GM19438 (cell line): ENCODE data around the gene GALNT10.

Experiments
- ATAC-seq: cut with Tn5 transposase; IDR thresholded peaks from one replicate; pipeline ENCODE4 v1.9.1; 2021; ENCODE audit warnings: low read depth; ENCODE audit not compliant: unreplicated experiment

The GALNT10 gene

DNA sequence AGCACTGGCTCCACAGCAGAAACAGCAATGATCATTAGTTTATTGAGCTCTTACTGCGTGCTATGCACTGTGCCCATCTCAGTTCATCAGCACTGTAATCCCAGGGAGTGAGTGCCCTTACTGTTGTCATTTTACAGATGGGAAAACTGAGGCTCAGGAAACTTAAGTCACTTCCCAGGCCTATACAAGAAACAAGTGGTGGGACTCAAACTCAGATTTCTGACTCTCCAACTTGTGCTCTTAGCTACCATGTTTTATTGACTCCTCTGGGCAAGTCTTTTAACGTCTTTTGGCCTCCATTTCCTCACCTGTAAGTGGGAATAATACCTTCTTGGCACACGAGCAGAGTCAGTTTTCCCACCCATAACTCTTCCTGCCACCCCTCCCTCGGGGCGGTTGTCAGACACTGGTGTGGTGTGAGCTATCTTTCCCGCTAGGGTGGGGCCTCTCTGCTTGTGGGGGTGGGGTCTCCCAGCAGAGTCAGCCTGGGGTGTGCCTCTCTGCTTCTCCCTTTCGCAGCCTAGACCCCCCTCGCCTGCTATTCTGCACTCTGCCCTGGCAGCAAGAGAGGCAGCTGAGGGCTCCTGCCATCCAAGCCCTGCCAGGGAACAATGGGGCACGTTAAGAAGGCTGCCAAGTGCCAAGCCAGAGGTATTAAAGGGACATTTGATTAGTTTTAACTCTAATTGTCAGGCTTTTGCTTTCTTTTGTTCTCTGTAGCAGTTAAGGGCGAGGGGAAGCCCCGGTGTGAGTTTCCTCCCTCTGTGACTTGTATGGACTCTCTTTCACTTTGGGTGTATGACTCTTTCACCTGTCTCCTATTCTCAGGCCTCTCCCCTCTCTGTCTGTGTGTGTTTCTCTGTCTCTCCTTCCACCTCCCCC is 12.1 kb downstream of the GALNT10 start:
- peak; percentile 98 for ATAC-seq

DNA sequence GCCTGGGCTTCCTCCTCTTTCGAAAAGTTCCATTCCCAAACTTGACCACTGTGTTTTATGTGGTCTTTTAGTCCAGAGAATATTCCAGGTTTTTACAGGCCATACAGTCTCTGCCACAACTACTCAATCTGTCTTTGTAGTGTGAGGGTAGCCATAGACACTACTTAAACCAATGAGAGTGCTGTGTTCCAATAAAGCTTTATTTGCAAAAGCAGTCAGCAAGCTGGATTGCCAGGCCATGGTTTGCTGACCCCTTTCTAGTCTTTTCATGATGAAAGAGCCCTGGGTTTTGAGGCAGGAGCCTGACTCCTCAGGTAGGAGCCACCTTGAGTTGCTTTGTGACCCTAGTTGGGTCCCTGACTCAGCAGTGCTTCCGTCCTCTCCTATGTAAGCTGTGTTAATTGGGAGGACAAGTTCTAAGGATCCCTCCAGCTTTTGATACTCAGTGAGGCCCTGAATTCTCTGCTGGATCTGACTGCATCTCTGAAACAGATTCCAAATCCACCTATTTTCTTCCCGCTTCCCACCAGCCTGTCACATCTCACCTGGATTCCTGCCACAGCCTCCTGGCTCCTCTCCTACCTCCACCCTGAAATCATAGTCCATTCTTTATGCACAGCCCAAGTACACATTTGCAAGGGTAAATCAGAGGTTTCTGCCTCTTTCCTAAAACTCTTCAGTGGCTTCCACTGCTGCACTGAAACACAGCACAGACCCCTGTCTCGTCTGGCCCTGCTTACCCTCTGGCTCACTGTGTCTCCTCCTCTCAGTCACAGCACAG is 13.5 kb downstream of the GALNT10 start:
- ATAC-seq: no peak

DNA sequence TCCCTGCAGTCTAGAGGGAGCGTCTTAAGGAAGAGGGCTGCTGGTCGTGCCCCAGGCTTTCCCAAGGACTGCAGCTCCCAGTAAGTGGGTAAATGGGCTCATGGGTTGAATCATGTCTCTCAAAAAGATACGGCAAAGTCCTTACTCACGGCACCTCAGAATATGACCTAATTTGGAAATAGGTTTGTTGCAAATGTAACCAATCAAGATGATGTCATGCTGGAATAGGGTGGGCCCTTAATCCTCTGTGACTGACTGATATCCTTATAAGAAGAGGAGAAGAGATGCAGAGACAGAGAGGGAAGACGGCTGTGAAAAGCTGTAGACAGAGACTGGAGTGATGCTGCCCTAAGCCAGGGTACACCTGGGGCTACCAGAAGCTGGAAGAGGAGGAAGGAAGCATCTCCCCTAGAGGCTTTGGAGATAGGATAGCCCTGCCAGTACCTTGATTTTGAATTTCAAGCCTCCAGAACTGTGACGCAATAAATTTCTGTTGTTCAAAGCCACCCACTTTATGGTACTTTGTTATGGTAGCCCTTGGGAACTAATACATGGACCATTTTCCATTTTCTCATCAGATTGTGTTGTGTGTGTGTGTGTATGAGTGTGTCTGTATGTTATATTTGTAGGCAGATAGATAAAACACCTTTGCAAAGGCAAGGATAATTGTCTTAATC is 15.0 kb downstream of the GALNT10 start:
- no peak for ATAC-seq

DNA sequence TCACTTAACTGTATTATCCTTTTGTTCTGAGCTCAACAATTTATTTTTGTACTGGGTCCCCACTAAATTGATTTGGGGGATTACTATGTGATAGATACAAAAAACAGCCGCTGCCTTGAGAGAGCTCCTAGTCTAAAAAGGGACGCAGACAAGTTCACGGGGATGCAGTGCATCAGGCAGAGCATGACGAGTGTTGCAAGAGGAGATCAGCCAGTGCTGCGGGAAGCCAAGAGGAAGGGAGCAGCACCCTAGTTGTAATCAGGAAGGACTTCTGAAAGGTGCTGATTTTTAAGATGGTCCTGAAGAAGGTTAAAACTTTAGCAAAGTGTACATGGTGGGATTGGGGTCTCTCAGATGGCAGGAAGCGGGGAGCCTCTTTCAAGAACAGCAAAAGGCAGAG is 15.8 kb downstream of the GALNT10 start:
- no peak for ATAC-seq

DNA sequence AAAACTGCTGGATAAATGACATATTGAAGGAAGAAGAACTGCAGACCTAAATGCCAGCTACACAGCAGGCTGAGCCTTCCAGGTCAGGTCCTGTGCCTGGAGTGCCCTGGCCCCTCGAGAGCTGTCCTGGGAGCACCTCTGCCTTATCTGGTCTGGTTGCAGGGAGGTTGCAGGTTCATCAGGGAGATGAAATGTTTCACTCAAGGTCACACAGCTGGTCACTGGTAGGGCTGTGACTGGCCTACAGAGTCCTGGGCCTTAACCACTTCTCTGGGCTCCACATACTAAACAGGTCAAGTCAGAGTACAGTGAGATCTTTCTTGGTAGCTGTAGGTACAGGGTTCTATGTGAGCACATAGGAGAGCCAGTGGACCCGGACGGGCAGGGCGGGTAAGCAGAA is 16.7 kb downstream of the GALNT10 start:
- ATAC-seq: no peak

DNA sequence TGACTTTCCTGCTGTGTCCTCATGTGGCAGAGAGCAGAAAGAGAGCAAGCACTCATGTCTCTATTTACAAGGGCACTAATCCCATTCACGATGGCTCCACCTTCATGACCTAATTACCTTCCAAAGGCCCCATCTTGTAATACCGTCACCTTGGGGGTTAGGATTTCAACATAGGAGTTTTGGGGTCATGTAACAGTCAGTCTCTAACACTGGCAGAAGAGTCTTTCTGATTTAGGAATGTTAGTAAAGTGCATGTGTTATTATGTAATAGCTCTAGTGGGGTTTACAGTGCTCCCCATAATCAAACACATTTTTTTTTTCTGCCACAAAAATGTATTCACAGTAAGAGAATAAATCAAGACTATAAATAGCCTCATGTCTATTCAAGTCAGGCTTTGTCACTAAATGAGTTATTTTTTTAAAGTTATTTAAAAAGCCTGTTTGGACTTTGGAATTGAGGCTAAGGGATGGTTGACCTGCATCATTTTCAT is 19.1 kb downstream of the GALNT10 start:
- no peak for ATAC-seq

DNA sequence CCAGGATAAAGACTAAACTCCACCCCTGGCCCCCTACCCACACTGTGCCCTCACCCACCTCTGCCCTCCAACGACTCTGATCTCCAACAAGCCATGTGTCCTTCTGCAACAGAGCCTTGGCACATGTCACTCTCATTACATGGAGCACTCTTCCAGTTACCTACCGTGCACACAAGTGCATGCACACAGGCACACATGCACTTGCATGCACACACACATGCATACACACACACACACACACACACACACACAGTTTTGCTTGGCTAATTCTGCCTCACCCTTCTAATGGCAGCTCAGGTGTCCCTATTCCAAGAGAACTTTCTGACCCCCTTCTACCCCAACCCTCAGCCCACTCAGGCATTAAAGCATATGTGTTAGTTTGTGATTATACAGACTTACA is 19.6 kb downstream of the GALNT10 start:
- ATAC-seq: no peak

DNA sequence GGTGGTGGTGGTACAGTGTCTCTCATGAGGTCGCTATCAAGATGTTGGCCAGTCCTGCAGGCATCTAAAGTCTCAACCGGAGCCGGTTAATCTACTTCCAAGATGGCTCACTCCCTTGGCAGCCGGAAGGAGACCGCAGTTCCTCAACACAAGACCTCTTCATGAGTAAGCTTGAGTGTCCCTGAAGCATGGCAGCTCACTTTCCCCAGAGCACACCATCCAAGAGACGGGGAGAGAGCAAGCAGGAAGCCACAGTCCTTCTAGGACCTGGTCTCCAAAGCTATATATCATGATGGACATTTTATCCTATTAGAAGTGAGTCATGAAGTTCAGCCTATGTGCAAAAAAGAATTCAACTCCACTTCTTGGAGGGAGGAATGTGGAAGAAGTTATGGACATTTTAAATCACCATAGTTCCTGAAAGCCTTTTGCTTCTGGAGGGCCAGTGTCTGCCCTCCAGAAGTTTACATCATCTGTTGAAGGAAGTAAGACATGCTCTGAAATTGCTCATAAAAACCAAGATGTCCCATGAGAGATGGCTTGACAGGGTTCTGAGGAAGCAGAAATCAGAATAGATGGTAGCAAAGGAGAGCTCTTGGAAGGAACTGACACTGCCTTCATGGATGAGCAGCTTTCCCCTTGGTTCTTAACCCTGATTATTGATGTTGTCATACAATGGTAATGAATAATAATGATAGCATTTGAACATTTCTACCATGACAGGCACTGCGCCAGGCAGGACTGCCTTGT is 21.3 kb downstream of the GALNT10 start:
- ATAC-seq: no peak

DNA sequence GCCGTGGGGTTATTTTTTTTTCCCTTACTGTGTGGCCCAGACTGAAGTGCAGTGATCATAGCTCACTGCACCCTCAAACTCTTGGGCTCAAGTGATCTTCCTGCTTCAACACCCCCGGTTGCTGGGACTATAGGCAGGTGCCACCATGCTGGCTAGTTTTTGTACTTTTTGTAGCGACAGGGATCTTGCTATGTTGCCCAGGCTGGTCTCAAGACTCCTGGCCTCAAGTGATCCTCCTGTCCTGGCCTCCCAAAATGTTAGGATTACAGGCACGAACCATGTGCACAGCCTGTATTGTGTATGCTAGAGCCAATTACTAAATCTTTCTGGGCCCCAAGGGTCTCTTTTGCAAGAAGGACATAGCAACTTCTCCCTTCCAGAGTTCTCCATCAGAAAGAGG is 23.1 kb downstream of the GALNT10 start:
- ATAC-seq: no peak

DNA sequence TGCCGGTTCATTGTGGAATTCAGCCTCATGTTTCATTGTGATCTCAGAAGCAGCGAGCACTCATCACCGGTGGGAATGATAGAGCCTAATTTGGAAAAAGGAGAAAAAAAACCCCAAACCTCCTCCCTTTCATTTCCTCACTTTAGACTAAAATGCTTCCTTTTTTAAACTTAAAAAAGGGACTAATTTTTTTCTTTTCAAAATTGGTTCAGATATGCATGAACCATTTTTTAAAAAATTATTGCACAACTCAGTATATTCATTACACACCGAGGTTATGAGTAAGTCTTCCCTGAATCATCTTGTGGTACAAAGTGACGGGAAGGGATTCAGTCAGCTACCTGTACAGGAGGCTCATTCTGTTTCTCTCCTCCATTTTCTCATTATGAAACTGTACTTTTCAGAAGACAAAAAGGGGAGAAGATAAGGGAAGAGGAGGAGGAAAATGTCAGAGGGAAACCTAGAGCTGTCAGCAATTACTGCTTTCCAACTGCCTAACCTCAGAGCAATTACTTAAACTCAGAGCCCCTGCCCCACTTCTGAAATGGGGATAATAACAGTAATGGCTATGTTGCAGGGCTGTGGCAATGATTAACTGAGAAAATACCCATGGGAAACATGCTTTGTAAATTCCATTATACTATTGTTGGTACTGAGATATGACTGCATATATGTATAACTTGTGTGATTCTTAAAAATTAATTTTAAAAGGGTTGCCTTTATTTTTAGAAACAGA is 24.0 kb downstream of the GALNT10 start:
- peak; percentile 59 for ATAC-seq

DNA sequence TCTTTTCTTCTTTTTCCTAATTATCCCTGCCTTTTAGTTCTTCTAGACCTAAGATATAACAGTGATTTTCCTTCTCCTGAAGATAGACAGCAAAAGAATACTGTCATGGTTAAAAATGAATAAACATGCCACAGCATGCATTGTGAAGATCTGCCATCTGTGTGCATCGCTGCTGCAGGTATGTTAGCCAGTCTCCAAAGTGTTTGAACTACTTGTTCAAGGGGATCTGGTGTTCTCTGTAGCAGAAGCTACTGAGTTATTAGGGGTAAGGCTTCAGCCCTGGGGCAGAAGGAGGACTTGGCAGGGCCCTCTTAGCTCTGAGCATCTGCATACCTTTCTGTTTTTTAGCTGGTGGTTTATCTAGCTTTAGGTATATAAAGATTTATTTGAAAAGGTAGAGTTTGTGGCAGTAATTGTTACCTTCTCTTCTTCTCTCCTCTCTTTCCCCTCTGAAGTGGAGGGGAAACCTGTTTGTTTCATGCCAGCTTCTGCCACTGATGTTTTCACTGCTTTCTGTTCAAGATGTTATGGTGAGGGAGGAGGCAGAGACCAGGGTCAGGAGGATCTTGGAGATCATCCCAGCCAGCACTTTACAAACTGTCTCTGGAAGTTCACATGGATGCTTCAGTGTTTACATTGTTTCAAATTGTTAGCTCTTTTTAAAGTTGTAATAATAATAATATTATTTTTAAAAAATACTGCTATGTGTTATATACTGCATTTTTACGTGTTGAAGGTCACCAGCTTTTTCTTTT is 25.2 kb downstream of the GALNT10 start:
- ATAC-seq: no peak

DNA sequence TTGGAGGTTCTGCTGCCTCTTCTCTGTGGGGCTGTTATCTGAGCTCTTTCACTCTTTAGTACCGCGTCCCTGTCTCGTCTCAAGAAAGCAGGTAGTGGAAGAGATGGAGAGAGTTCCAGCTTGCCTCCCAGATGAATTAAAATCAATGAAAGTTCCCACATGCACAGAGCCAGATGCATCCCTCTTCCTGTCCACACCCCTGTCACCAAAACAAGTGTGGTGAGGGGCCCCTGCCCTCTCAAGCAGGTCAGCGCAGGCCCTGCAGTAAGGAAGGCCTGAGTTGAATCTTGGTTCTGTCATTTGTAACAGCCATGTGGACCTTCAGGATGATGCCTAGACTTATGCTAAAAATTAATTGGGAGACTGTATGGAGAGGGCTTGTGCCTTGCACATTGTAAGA is 26.9 kb downstream of the GALNT10 start:
- no peak for ATAC-seq

DNA sequence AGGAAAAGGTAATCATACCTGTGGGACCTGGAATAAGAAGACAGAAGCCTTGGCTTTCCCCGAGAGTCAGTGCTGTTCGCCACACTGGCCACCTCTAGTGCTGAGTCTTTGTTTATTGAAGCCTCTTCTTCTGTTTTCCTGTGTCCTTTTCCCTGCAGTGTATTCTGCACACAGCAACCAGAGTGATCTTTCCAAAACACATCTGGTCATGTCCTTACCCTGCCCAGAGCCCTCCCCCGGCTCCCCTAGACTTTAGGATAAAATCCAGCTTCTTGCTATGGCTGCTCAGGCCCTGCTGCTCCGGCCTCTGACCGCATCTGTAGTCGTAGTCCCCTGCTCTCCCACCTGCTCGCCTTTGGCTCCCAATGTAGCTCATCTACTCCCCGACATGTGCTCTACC is 28.3 kb downstream of the GALNT10 start:
- no peak for ATAC-seq

DNA sequence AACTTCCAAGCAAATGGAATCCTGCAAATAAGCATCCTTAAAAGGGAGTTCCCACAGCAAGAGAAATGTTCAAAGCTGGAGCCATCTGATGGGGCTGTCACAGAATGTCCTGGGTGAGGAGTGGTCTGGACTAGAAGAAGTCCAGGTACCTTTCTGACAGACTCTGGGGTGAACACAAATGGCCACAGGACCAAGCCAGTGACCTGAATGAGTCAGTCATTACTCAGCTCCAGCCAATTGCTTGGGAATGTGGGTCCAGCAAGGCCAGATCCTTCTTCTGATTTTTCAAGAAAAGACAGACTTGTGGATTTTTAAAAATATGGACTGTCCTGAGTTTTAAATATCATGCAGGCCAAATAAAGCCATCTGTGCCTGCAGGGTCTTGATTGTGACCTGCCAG is 30.1 kb downstream of the GALNT10 start:
- ATAC-seq: no peak

DNA sequence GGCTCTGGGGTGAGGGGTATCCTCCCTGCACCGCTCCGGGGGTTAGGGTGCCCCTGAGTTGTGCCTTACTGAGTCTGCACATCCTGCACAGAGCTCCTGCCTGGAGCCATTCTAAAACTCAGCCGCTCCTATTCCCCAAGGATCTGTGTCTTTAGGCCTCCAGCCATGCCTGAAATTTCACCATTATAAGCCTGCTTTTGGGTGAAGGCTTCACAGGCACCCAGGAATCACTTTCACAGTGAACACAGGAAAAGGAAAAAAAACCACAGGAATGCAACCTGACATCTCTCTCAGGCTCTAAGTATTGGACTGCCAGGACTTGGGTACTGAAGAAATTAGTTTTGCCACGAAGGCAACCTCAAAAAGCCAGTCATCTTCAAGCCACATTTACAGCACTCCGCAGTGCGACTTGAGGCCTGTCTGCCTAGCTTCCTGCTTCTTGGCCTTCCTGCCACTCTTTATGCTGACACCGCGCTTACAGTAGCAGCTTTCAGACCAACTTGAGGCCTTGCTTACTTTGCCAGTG is 30.9 kb downstream of the GALNT10 start:
- peak; percentile 84 for ATAC-seq

DNA sequence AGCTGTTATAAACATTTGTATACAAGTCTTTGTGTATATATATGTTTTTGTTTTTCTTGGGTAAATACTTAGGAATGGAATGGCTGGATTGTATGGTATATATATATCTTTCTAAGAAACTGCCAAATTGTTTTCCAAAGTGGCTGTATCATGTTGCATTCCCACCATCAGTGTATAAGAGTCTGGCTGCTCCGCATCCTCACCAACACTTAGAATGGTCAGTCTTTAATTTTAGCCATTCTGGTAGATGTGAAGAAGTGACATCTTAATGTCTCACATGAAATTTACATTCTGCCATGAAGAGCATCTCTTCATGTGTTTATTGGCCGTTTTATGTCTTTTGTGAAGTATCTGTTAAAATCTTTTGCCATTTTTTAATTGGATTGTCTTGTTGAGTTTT is 31.9 kb downstream of the GALNT10 start:
- ATAC-seq: no peak

DNA sequence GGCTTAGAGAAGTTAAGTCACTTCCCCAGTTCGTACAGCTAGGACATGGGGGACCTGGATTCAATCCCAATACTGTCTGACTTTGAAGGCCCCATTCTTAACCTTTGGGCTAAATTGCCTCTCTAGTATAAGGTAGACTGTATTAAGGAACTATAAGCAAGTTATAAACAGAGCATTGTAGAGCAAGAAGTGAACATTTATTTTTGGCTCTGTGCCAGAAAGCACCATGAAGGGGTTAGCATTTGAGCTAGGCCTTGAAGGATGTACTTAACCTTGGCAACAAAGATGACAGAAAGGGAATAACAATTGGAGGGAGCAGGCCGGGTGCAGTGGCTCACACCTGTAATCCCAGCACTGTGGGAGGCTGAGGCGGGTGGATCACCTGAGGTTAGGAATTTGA is 32.8 kb downstream of the GALNT10 start:
- ATAC-seq: no peak

DNA sequence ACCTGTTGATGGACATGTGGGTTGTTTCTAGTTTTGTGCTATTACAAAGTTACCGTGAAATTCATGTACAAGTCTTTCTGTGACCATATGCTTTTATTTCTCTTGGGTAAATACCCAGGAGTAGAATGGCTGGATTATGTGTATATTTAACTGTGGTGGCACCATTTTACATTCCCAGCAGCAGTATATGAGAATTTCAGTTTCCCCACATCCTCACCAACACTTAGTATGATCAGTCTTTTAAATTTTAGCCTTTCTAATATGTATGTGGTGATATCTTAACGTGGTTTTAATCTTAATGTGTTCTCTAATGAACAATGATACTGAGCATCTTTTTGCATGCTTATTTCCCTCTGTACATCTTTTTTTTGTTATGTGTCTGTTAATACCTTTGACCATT is 36.6 kb downstream of the GALNT10 start:
- no peak for ATAC-seq

DNA sequence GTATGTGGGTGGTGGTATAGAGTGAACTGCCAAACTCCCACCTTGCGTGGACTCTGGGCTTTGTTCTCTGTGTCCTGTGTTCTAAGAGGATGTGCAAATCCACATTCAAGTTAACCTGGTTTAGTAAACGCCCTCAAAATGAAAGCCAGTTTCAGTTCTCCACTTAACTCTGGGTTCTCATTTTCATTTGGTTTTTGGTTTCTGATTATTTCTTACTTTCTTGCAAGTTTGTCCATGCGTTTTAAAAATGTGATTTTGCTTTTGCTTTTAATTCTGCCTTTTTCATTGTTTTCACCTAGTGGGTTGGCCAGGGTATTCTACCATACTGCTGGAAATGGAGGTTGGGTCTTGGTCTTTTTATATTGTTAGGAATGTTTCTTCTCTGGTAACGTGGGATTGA is 38.2 kb downstream of the GALNT10 start:
- ATAC-seq: peak; percentile 94
